GM18507 (cell line): Measurements from ENCODE around the gene CBLL1.

Experiments
- DNase-seq: peaks from one replicate; pipeline ENCODE4 v3.0.0; 2011; ENCODE audit warnings: low read depth; ENCODE audit not compliant: insufficient read length; ENCODE audit errors: extremely low spot score
- FAIRE-seq: peaks from 2 replicates; lab custom pipeline; 2011; peaks lifted over from hg19 to GRCh38; lab: Jason Lieb, UNC

The CBLL1 gene

GRCh38 chr7:107799647-107800264 lies 55.8 kb downstream of the CBLL1 start:
- DNase-seq: no peak
- FAIRE-seq: no peak

DNA sequence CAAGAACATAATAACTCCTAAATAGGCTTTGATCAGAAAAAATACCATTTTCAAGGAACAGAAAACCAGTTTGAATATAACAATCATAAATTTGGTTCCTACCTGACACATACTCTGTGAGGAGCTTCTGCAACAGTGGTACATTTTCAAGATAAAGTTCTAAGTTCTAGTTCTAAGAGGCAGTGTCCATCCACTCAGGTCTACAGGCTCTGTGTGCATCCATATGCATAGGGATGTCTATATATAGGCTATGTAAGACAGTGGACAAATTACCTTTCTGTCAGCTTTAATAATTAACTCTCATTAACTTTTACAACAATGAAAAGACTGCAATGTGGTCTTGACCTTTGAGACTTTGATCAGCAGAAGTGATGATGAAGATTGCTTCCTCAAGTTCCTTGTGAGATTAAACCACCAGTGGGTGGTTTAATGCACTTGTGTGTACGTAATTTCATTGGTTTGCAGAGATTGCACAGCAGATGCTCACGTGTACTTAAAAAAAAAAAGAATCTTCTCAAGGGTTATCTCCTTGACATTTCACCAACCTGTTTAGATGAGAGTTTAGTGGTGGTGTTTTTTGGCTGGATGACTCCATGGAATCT lies 59.2 kb downstream of the CBLL1 start, which contains the start of gene SLC26A3:
TSS of gene SLC26A3 (minus strand) at position 215 of the 602 bp plus-strand sequence. CDS start 8,714 bp downstream, outside the sequence.
- no peak for DNase-seq
- FAIRE-seq: no peak

DNA sequence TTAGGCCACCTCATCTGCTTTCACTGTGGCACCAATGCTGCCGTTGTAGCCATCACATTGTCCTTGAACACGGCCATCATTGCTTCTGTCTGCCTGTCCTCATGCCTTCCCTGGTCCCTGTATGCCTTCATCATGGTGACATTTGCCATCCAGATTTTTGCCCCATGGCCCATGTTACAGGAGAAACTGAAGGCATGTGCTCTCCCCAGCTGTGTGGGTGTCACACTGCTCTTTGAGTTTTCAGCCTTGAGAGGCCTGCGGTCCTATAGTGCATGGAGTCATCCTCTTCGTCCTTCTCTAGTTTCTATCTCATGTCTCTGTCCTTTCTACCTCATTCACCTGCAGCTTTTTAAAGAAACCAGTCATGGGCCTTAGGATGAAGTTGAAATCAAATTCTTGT lies 65.2 kb downstream of the CBLL1 start:
- no peak for DNase-seq
- no peak for FAIRE-seq

- FAIRE-seq (no peak), DNase-seq (no peak)
Observed at GRCh38 chr7:107810626-107811025, 66.7 kb downstream of the CBLL1 start.
